ENCODE measurements around the gene SLC16A6. TPM values are rescaled to one million over a fixed set of nuclear protein-coding genes. Genes with fewer than 3 reads are reported as not detected.

Gene SLC16A6
- total RNA-seq, 1 donor from 2014 or later, result not detected

- DNase-seq (ENCODE audit: low read depth), result no peak
- H3K4me3 ChIP-seq (ENCODE audit: low read depth, low read length), result no peak overlapping the region
- TF ChIP-seq CTCF (conservative IDR thresholded peaks at IDR 0.05; ENCODE audit: low read depth, low read length), result no peak
Measured at GRCh38 chr17:68325961-68326360, 35.0 kb upstream of the SLC16A6 start.

GRCh38 chr17:68324654-68325336, 33.9 kb upstream of the SLC16A6 start:
- no peak overlapping the region for H3K4me3 ChIP-seq (ENCODE audit: low read depth, low read length)
- DNase-seq (ENCODE audit: low read depth), result no peak
- no peak for TF ChIP-seq CTCF (conservative IDR thresholded peaks at IDR 0.05; ENCODE audit: low read depth, low read length)

GRCh38 chr17:68324114-68324513, 33.2 kb upstream of the SLC16A6 start:
- TF ChIP-seq CTCF (conservative IDR thresholded peaks at IDR 0.05; ENCODE audit: low read depth, low read length), result no peak
- H3K4me3 ChIP-seq (ENCODE audit: low read depth, low read length), result no peak overlapping the region
- DNase-seq (ENCODE audit: low read depth), result no peak

GRCh38 chr17:68322630-68323029, 31.7 kb upstream of the SLC16A6 start:
- no peak for TF ChIP-seq CTCF (conservative IDR thresholded peaks at IDR 0.05; ENCODE audit: low read depth, low read length)
- no peak for DNase-seq (ENCODE audit: low read depth)
- H3K4me3 ChIP-seq (ENCODE audit: low read depth, low read length), result no peak overlapping the region

- no peak overlapping the region for H3K4me3 ChIP-seq (ENCODE audit: low read depth, low read length)
- no peak for TF ChIP-seq CTCF (conservative IDR thresholded peaks at IDR 0.05; ENCODE audit: low read depth, low read length)
- no peak for DNase-seq (ENCODE audit: low read depth)
Measured at GRCh38 chr17:68321556-68321954, 30.6 kb upstream of the SLC16A6 start.

- no peak for TF ChIP-seq CTCF (conservative IDR thresholded peaks at IDR 0.05; ENCODE audit: low read depth, low read length)
- H3K4me3 ChIP-seq (ENCODE audit: low read depth, low read length), result no peak overlapping the region
- DNase-seq (ENCODE audit: low read depth), result no peak
Measured at GRCh38 chr17:68320943-68321555, 30.1 kb upstream of the SLC16A6 start.

Data from epithelial cell of proximal tubule (primary cell).